OCI-LY3 (cell line): ENCODE data around the gene SDK1.

Experiments
- H2AFZ ChIP-seq: fragments of 200-600, 300-600 bp; shearing (Covaris generic); 2 replicates; pipeline ENCODE4 v1.6.0; 2014; ENCODE audit warnings: antibody characterized with exemption, low read depth, low read length
- H3K27ac ChIP-seq: fragments of 200-600, 300-600 bp; sonication (generic); 2 replicates; pipeline ENCODE4 v1.5.1; 2014; ENCODE audit warnings: mild to moderate bottlenecking, low read length, moderate library complexity, mixed read lengths
- H3K27me3 ChIP-seq: fragments of 200-600, 300-600 bp; sonication (generic); 2 replicates; pipeline ENCODE4 v1.6.1; 2014; ENCODE audit warnings: low read depth, low read length, mixed read lengths
- H3K36me3 ChIP-seq: fragments of 200-600, 300-600 bp; sonication (generic); replicated peaks from 2 replicates; pipeline ENCODE3; 2014; ENCODE audit warnings: low read depth, low read length, mixed read lengths
- H3K4me1 ChIP-seq: fragments of 300-600, 200-600 bp; sonication (generic); 2 replicates; pipeline ENCODE4 v1.6.1; 2014; ENCODE audit warnings: low read length, mixed read lengths
- H3K4me2 ChIP-seq: fragments of 200-600, 300-600 bp; sonication (generic); 2 replicates; pipeline ENCODE4 v1.6.1; 2014; ENCODE audit warnings: low read length, mixed read lengths
- H3K4me3 ChIP-seq: fragments of 300-600, 200-600 bp; sonication (generic); 2 replicates; pipeline ENCODE4 v1.5.1; 2014; ENCODE audit warnings: antibody characterized with exemption, mild to moderate bottlenecking, low read length, moderate library complexity
- H3K79me2 ChIP-seq: fragments of 300-600, 200-600 bp; shearing (Covaris generic); 2 replicates; pipeline ENCODE4 v1.6.1; 2014; ENCODE audit warnings: mild to moderate bottlenecking, low read length, mixed read lengths
- H3K9ac ChIP-seq: fragments of 300-600, 200-600 bp; shearing (Covaris generic); 2 replicates; pipeline ENCODE4 v1.6.0; 2014; ENCODE audit warnings: mild to moderate bottlenecking, low read length, moderate library complexity
- H3K9me3 ChIP-seq: fragments of 200-600, 300-600 bp; shearing (Covaris generic); 2 replicates; pipeline ENCODE4 v1.6.1; 2014; ENCODE audit warnings: low read length, mixed read lengths; ENCODE audit not compliant: insufficient read depth
- H4K20me1 ChIP-seq: fragments of 200-600, 300-600 bp; sonication (generic); 2 replicates; pipeline ENCODE4 v1.6.1; 2016; ENCODE audit warnings: low read length, mixed read lengths; ENCODE audit not compliant: insufficient read depth
- EZH2phosphoT487 ChIP-seq: fragments of 200-600 bp; shearing (Covaris generic); IDR thresholded peaks from 2 replicates; pipeline ENCODE4 v1.6.1; 2018; ENCODE audit warnings: antibody characterized with exemption, mixed run types, low read depth
- TF ChIP-seq, protein P1 (sequence below): fragments of 200-600, 300-600 bp; sonication (generic); IDR thresholded peaks from 2 replicates; pipeline ENCODE4 v1.5.1; 2014; ENCODE audit warnings: antibody characterized with exemption, low read length, low read depth

The SDK1 gene

DNA sequence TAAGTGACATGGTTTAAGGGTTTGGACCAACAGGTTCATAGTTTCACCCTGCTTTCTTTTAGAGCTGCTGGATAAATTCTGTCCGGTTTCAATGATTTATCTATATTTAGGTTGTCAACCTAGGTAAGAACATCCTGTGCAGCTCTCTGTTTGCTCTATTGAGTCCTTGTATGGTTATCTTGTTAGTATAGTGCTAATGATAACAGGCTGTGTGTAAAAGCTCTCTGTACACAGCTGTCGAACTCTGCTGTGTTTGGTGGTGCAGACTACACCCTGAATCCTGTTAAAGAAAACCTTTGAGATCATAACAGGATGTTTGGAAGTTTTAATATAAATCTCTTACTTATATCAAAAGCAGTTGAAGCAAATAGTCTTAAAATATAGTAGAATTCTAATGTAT lies 219.2 kb downstream of the SDK1 start:
- H3K27ac ChIP-seq: no peak overlapping the region
- no peaks in the 10 kb centered on the region for H3K79me2 ChIP-seq
- H3K36me3 ChIP-seq: no peaks in the 10 kb centered on the region
- no peaks in the 10 kb centered on the region for H3K27me3 ChIP-seq
- H4K20me1 ChIP-seq: no peaks in the 10 kb centered on the region
- no peak overlapping the region for H3K9ac ChIP-seq
- H3K4me2 ChIP-seq: no peak overlapping the region
- no peak overlapping the region for H3K4me3 ChIP-seq
- H2AFZ ChIP-seq: no peak overlapping the region
- TF ChIP-seq, protein P1, sequence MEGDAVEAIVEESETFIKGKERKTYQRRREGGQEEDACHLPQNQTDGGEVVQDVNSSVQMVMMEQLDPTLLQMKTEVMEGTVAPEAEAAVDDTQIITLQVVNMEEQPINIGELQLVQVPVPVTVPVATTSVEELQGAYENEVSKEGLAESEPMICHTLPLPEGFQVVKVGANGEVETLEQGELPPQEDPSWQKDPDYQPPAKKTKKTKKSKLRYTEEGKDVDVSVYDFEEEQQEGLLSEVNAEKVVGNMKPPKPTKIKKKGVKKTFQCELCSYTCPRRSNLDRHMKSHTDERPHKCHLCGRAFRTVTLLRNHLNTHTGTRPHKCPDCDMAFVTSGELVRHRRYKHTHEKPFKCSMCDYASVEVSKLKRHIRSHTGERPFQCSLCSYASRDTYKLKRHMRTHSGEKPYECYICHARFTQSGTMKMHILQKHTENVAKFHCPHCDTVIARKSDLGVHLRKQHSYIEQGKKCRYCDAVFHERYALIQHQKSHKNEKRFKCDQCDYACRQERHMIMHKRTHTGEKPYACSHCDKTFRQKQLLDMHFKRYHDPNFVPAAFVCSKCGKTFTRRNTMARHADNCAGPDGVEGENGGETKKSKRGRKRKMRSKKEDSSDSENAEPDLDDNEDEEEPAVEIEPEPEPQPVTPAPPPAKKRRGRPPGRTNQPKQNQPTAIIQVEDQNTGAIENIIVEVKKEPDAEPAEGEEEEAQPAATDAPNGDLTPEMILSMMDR: no peak
- no peak for TF ChIP-seq EZH2phosphoT487
- H3K9me3 ChIP-seq: no peaks in the 10 kb centered on the region
- H3K4me1 ChIP-seq: no peaks in the 10 kb centered on the region

GRCh38 chr7:3527496-3528124 lies 226.6 kb downstream of the SDK1 start:
- no peak for TF ChIP-seq EZH2phosphoT487
- TF ChIP-seq, protein P1: no peak
- Histone ChIP-seq H3K79me2 (no peaks in the 10 kb centered on the region), H3K36me3 (no peaks in the 10 kb centered on the region), H3K4me1 (no peaks in the 10 kb centered on the region), H3K27me3 (no peaks in the 10 kb centered on the region), H2AFZ (no peak overlapping the region), H3K9ac (no peak overlapping the region), H3K27ac (no peak overlapping the region), H3K9me3 (no peaks in the 10 kb centered on the region), H3K4me2 (no peak overlapping the region), H4K20me1 (no peaks in the 10 kb centered on the region), H3K4me3 (no peak overlapping the region)

- Histone ChIP-seq H3K36me3 (no peaks in the 10 kb centered on the region), H3K4me2 (no peak overlapping the region), H3K9ac (no peak overlapping the region), H3K4me3 (no peak overlapping the region), H2AFZ (no peak overlapping the region), H3K4me1 (no peaks in the 10 kb centered on the region), H3K9me3 (no peaks in the 10 kb centered on the region), H3K27me3 (no peaks in the 10 kb centered on the region), H4K20me1 (no peaks in the 10 kb centered on the region), H3K27ac (no peak overlapping the region), H3K79me2 (no peaks in the 10 kb centered on the region)
- TF ChIP-seq, protein P1: no peak
- TF ChIP-seq EZH2phosphoT487: no peak
These were observed 232.0 kb downstream of the SDK1 start for GRCh38 chr7:3533040-3533439.

GRCh38 chr7:3537210-3537875 lies 236.3 kb downstream of the SDK1 start:
- H3K27ac ChIP-seq: no peak overlapping the region
- no peaks in the 10 kb centered on the region for H3K9me3 ChIP-seq

More at GRCh38 chr7:3537210-3537875, 236.3 kb downstream of the SDK1 start:
- Histone ChIP-seq H3K36me3 (no peaks in the 10 kb centered on the region), H3K9ac (no peak overlapping the region), H2AFZ (no peak overlapping the region), H3K4me3 (no peak overlapping the region), H3K4me1 (no peaks in the 10 kb centered on the region), H4K20me1 (no peaks in the 10 kb centered on the region), H3K79me2 (no peaks in the 10 kb centered on the region), H3K27me3 (no peaks in the 10 kb centered on the region), H3K4me2 (no peak overlapping the region)
- no peak for TF ChIP-seq EZH2phosphoT487
- TF ChIP-seq, protein P1: no peak
